Neural progenitor cell (in vitro differentiated cells): ENCODE measurements around the gene BSND. TPM values are rescaled to one million over a fixed set of nuclear protein-coding genes. Genes with fewer than 3 reads are reported as not detected.

Experiments used
- DNase-seq: peaks from one replicate; pipeline ENCODE4 v3.0.0-alpha.2; 2016; ENCODE audit warnings: low spot score
- H2AFZ ChIP-seq: fragments of 200-600 bp; sonication (generic); replicated peaks from 2 replicates; pipeline ENCODE4 v1.6.1; 2016; ENCODE audit warnings: antibody characterized with exemption
- H3F3A ChIP-seq: fragments of 200-600 bp; sonication (generic); 2 replicates; pipeline ENCODE4 v1.6.1; 2016; ENCODE audit warnings: antibody characterized with exemption, low read depth
- H3K27ac ChIP-seq: fragments of 200-600 bp; sonication (generic); 2 replicates; pipeline ENCODE4 v1.5.1; 2016; ENCODE audit warnings: mild to moderate bottlenecking
- H3K27me3 ChIP-seq: fragments of 200-600 bp; sonication (generic); 2 replicates; pipeline ENCODE4 v1.6.1; 2016; ENCODE audit warnings: mild to moderate bottlenecking, moderate library complexity
- H3K36me3 ChIP-seq: fragments of 200-600 bp; sonication (generic); 2 replicates; pipeline ENCODE4 v1.5.1; 2016
- H3K4me1 ChIP-seq: fragments of 200-600 bp; sonication (generic); 2 replicates; pipeline ENCODE4 v1.6.1; 2016; ENCODE audit warnings: mixed run types
- H3K4me2 ChIP-seq: fragments of 200-600 bp; sonication (generic); 2 replicates; pipeline ENCODE4 v1.6.1; 2016
- H3K4me3 ChIP-seq: fragments of 200-600 bp; sonication (generic); 2 replicates; pipeline ENCODE4 v1.5.1; 2016
- H3K79me2 ChIP-seq: fragments of 200-600 bp; sonication (generic); 2 replicates; pipeline ENCODE4 v1.6.1; 2016; ENCODE audit warnings: low read depth
- H3K9ac ChIP-seq: fragments of 200-600 bp; sonication (generic); 2 replicates; pipeline ENCODE4 v1.6.1; 2016
- H3K9me3 ChIP-seq: fragments of 200-600 bp; sonication (generic); 2 replicates; pipeline ENCODE4 v1.5.1; 2016; ENCODE audit warnings: low read depth
- H4K20me1 ChIP-seq: fragments of 200-600 bp; sonication (generic); 2 replicates; pipeline ENCODE4 v1.6.1; 2016; ENCODE audit warnings: low read depth
- H3K27ac Mint-ChIP-seq: 3 replicates; pipeline ENCODE4 v1.8.0; 2021; ENCODE audit warnings: mixed read lengths
- H3K27me3 Mint-ChIP-seq: 2 replicates; pipeline ENCODE4 v1.8.0; 2022; ENCODE audit warnings: low read depth, mild to moderate bottlenecking, inconsistent platforms, moderate library complexity, mixed read lengths; ENCODE audit not compliant: insufficient read depth
- H3K36me3 Mint-ChIP-seq: 3 replicates; pipeline ENCODE4 v1.8.0; 2021; ENCODE audit warnings: mixed read lengths
- H3K4me1 Mint-ChIP-seq: 3 replicates; pipeline ENCODE4 v1.8.0; 2021; ENCODE audit warnings: mixed read lengths
- H3K4me3 Mint-ChIP-seq: 3 replicates; pipeline ENCODE4 v1.8.0; 2021; ENCODE audit warnings: mild to moderate bottlenecking, moderate library complexity, mixed read lengths
- H3K9me3 Mint-ChIP-seq: 3 replicates; pipeline ENCODE4 v1.8.0; 2020; ENCODE audit warnings: mixed read lengths
- CTCF ChIP-seq: fragments of 200-600 bp; sonication (generic); IDR thresholded peaks from 2 replicates; pipeline ENCODE4 v1.5.1; 2017; ENCODE audit warnings: antibody characterized with exemption, mild to moderate bottlenecking
- EZH2 ChIP-seq: fragments of 200-600 bp; sonication (generic); IDR thresholded peaks from 2 replicates; pipeline ENCODE4 v1.6.1; 2017; ENCODE audit warnings: antibody characterized with exemption, mild to moderate bottlenecking, moderate library complexity
- EZH2phosphoT487 ChIP-seq: fragments of 200-600 bp; sonication (generic); IDR thresholded peaks from 2 replicates; pipeline ENCODE4 v1.6.1; 2017; ENCODE audit warnings: antibody characterized with exemption
- total RNA-seq: library from RNA; depleted of rRNA; stranded (reverse); fragments of >200 nt; gene quantifications from 2 replicates; pipeline ENCODE4 v1.2.3, GENCODE V29; 2015; ENCODE audit warnings: low replicate concordance

The BSND gene
- total RNA-seq, 1 donor from 2014 or later, result not detected

- Histone ChIP-seq H3F3A (no peaks in the 10 kb centered on the region), H3K79me2 (no peaks in the 10 kb centered on the region), H3K4me3 (no peak overlapping the region), H3K27me3 (no peaks in the 10 kb centered on the region), H4K20me1 (no peaks in the 10 kb centered on the region), H3K27ac (no peak overlapping the region), H2AFZ (no peak overlapping the region), H3K9me3 (no peaks in the 10 kb centered on the region), H3K4me2 (no peak overlapping the region), H3K36me3 (no peaks in the 10 kb centered on the region), H3K4me1 (no peaks in the 10 kb centered on the region), H3K9ac (no peak overlapping the region)
- peaks cover 32% of the 10 kb centered on the region for H3K4me1 Mint-ChIP-seq
- peaks cover 15% of the 10 kb centered on the region for H3K27me3 Mint-ChIP-seq
- no peaks in the 10 kb centered on the region for H3K36me3 Mint-ChIP-seq
- H3K27ac Mint-ChIP-seq, result peak overlapping the region; percentile 86
- no peak overlapping the region for H3K4me3 Mint-ChIP-seq
- no peaks in the 10 kb centered on the region for H3K9me3 Mint-ChIP-seq
- peak; percentile 45 for DNase-seq
- no peak for TF ChIP-seq CTCF
- no peak for TF ChIP-seq EZH2phosphoT487
- no peak for TF ChIP-seq EZH2
These were observed 49.9 kb downstream of the BSND start for GRCh38 chr1:55048453-55049270.

- Mint-ChIP-seq H3K27me3 (peaks cover 15% of the 10 kb centered on the region), H3K4me1 (peaks cover 26% of the 10 kb centered on the region), H3K9me3 (no peaks in the 10 kb centered on the region), H3K4me3 (no peak overlapping the region), H3K27ac (peak overlapping the region; percentile 86), H3K36me3 (no peaks in the 10 kb centered on the region)
- Histone ChIP-seq H3K27me3 (no peaks in the 10 kb centered on the region), H3K36me3 (no peaks in the 10 kb centered on the region), H3F3A (no peaks in the 10 kb centered on the region), H3K27ac (no peak overlapping the region), H3K9ac (no peak overlapping the region), H3K4me2 (no peak overlapping the region), H3K9me3 (no peaks in the 10 kb centered on the region), H4K20me1 (no peaks in the 10 kb centered on the region), H3K79me2 (no peaks in the 10 kb centered on the region), H2AFZ (no peak overlapping the region), H3K4me1 (no peaks in the 10 kb centered on the region), H3K4me3 (no peak overlapping the region)
- DNase-seq, result no peak
- TF ChIP-seq EZH2, result no peak
- TF ChIP-seq CTCF, result peak; percentile 19
These were observed 50.7 kb downstream of the BSND start for GRCh38 chr1:55049271-55049913.

- peaks cover 21% of the 10 kb centered on the region for H3K4me1 Mint-ChIP-seq
- Histone ChIP-seq H3K27me3 (no peaks in the 10 kb centered on the region), H3K79me2 (no peaks in the 10 kb centered on the region), H3K27ac (no peak overlapping the region), H3K4me3 (no peak overlapping the region), H3K9me3 (no peaks in the 10 kb centered on the region), H2AFZ (no peak overlapping the region), H3K4me2 (no peak overlapping the region), H3K36me3 (no peaks in the 10 kb centered on the region), H3F3A (no peaks in the 10 kb centered on the region), H3K4me1 (no peaks in the 10 kb centered on the region), H3K9ac (no peak overlapping the region), H4K20me1 (no peaks in the 10 kb centered on the region)
- H3K36me3 Mint-ChIP-seq, result no peaks in the 10 kb centered on the region
- H3K27ac Mint-ChIP-seq, result peak overlapping the region; percentile 17
- no peaks in the 10 kb centered on the region for H3K9me3 Mint-ChIP-seq
- H3K27me3 Mint-ChIP-seq, result peaks cover 15% of the 10 kb centered on the region
- no peak for DNase-seq
- no peak overlapping the region for H3K4me3 Mint-ChIP-seq
- no peak for TF ChIP-seq EZH2phosphoT487
These were observed 51.2 kb downstream of the BSND start for GRCh38 chr1:55049914-55050278.

- Histone ChIP-seq H3K4me1 (no peaks in the 10 kb centered on the region), H4K20me1 (no peaks in the 10 kb centered on the region), H3K79me2 (no peaks in the 10 kb centered on the region)
These were observed 51.5 kb downstream of the BSND start for GRCh38 chr1:55050283-55050682.

More at GRCh38 chr1:55050283-55050682, 51.5 kb downstream of the BSND start:
- no peak overlapping the region for H3K4me3 Mint-ChIP-seq
- TF ChIP-seq EZH2, result no peak
- no peak for TF ChIP-seq EZH2phosphoT487
- TF ChIP-seq CTCF, result no peak
- no peak overlapping the region for H3K9ac ChIP-seq
- peaks cover 25% of the 10 kb centered on the region for H3K4me1 Mint-ChIP-seq
- no peak overlapping the region for H3K27ac ChIP-seq
- peak overlapping the region; percentile 17 for H3K27ac Mint-ChIP-seq
- H3K9me3 ChIP-seq, result no peaks in the 10 kb centered on the region
- H2AFZ ChIP-seq, result no peak overlapping the region
- H3K36me3 Mint-ChIP-seq, result no peaks in the 10 kb centered on the region
- no peak for DNase-seq
- no peaks in the 10 kb centered on the region for H3F3A ChIP-seq
- no peaks in the 10 kb centered on the region for H3K9me3 Mint-ChIP-seq
- peaks cover 15% of the 10 kb centered on the region for H3K27me3 Mint-ChIP-seq
- no peak overlapping the region for H3K4me2 ChIP-seq
- H3K4me3 ChIP-seq, result no peak overlapping the region
- H3K27me3 ChIP-seq, result no peaks in the 10 kb centered on the region
- no peaks in the 10 kb centered on the region for H3K36me3 ChIP-seq
